ENCODE results near the gene TCF19. TPM values are rescaled to one million over a fixed set of nuclear protein-coding genes. Genes with fewer than 3 reads are reported as not detected.

Gene TCF19
- total RNA-seq, 2 donors from 2014 or later = 8.8 to 39.6 TPM

GRCh38 chr6:31170600-31170881, 12.2 kb downstream of the TCF19 start, which contains the start of gene POU5F1:
POU5F1 (minus strand) TSS chr6:31170682; CDS start chr6:31170620, 62 bp downstream.
- Histone ChIP-seq H3K9me3 (no peaks in the 10 kb centered on the region), H3K4me1 (no peaks in the 10 kb centered on the region), H3K4me3 (no peak within 1 kb of the TSS), H3K9ac (ENCODE audit: low read depth in 2 of 2, low read length in 2 of 2) (peak within 1 kb of the TSS in 1 of 2 donors; percentile 35), H3K36me3 (no peaks in the 10 kb centered on the region), H3K27ac (no peak within 1 kb of the TSS), H3K27me3 (no peaks in the 10 kb centered on the region)
- intact Hi-C loops (cut with DNase I) = no loop called here
- no peak for TF ChIP-seq CTCF (IDR thresholded peaks at IDR 0.05)
- no peak for DNase-seq

- Histone ChIP-seq H3K27ac (no peak overlapping the region), H3K27me3 (no peaks in the 10 kb centered on the region), H3K9me3 (no peaks in the 10 kb centered on the region), H3K9ac (ENCODE audit: low read depth in 2 of 2, low read length in 2 of 2) (no peak overlapping the region), H3K4me1 (no peaks in the 10 kb centered on the region), H3K4me3 (no peak overlapping the region), H3K36me3 (no peaks in the 10 kb centered on the region)
- DNase-seq = no peak
- TF ChIP-seq CTCF (IDR thresholded peaks at IDR 0.05) = no peak
- intact Hi-C loops (cut with DNase I) = no loop called here
These were observed 12.7 kb downstream of the TCF19 start for GRCh38 chr6:31170987-31171671.

- Histone ChIP-seq H3K4me3 (no peak overlapping the region), H3K9ac (ENCODE audit: low read depth in 2 of 2, low read length in 2 of 2) (no peak overlapping the region), H3K27me3 (no peaks in the 10 kb centered on the region), H3K36me3 (no peaks in the 10 kb centered on the region), H3K27ac (no peak overlapping the region), H3K4me1 (no peaks in the 10 kb centered on the region), H3K9me3 (no peaks in the 10 kb centered on the region)
- intact Hi-C loops (cut with DNase I) = no loop called here
- no peak for DNase-seq
- TF ChIP-seq CTCF (IDR thresholded peaks at IDR 0.05) = no peak
These were observed 13.8 kb downstream of the TCF19 start for GRCh38 chr6:31171931-31172905.

- Histone ChIP-seq H3K4me3 (no peak overlapping the region), H3K27me3 (no peaks in the 10 kb centered on the region), H3K9ac (ENCODE audit: low read depth in 2 of 2, low read length in 2 of 2) (no peak overlapping the region), H3K27ac (no peak overlapping the region), H3K36me3 (no peaks in the 10 kb centered on the region), H3K9me3 (no peaks in the 10 kb centered on the region), H3K4me1 (no peaks in the 10 kb centered on the region)
- TF ChIP-seq CTCF (IDR thresholded peaks at IDR 0.05) = no peak
- no peak for DNase-seq
- intact Hi-C loops (cut with DNase I) = no loop called here
These were observed 14.6 kb downstream of the TCF19 start for GRCh38 chr6:31172973-31173384.

GRCh38 chr6:31173406-31173805, 15.0 kb downstream of the TCF19 start:
- H3K9ac ChIP-seq (ENCODE audit: low read depth in 2 of 2, low read length in 2 of 2) = no peak overlapping the region
- no peaks in the 10 kb centered on the region for H3K27me3 ChIP-seq
- TF ChIP-seq CTCF (IDR thresholded peaks at IDR 0.05) = no peak
- H3K27ac ChIP-seq = no peak overlapping the region
- H3K4me1 ChIP-seq = no peaks in the 10 kb centered on the region
- H3K9me3 ChIP-seq = no peaks in the 10 kb centered on the region
- intact Hi-C loops (cut with DNase I) = no loop called here
- no peak for DNase-seq
- no peaks in the 10 kb centered on the region for H3K36me3 ChIP-seq
- H3K4me3 ChIP-seq = no peak overlapping the region
